GM23248 (cell line): ENCODE data around the gene IL31. TPM values are rescaled to one million over a fixed set of nuclear protein-coding genes. Genes with fewer than 3 reads are reported as not detected.

ENCODE experiments used
- DNase-seq: peaks from one replicate; pipeline ENCODE4 v3.0.0-alpha.2; 2015
- H2AFZ ChIP-seq: fragments of 200-600 bp; sonication (generic); 2 replicates; pipeline ENCODE4 v1.6.1; 2016; ENCODE audit warnings: antibody characterized with exemption
- H3F3A ChIP-seq: fragments of 200-600 bp; sonication (generic); 2 replicates; pipeline ENCODE4 v1.6.1; 2016; ENCODE audit warnings: mild to moderate bottlenecking, antibody characterized with exemption, mixed run types; ENCODE audit not compliant: insufficient read depth
- H3K27ac ChIP-seq: fragments of 200-600 bp; sonication (generic); 2 replicates; pipeline ENCODE4 v1.5.1; 2016; ENCODE audit warnings: mild to moderate bottlenecking
- H3K27me3 ChIP-seq: fragments of 200-600 bp; sonication (generic); replicated peaks from 2 replicates; pipeline ENCODE4 v1.6.1; 2016; ENCODE audit warnings: mild to moderate bottlenecking; ENCODE audit not compliant: insufficient read depth
- H3K36me3 ChIP-seq: fragments of 200-600 bp; sonication (generic); 2 replicates; pipeline ENCODE4 v1.6.1; 2016; ENCODE audit warnings: low read depth, mild to moderate bottlenecking
- H3K4me1 ChIP-seq: fragments of 200-600 bp; sonication (generic); 2 replicates; pipeline ENCODE4 v1.6.1; 2016; ENCODE audit warnings: mild to moderate bottlenecking; ENCODE audit not compliant: insufficient read depth
- H3K4me2 ChIP-seq: fragments of 200-600 bp; sonication (generic); one replicate; pipeline ENCODE4 v1.6.1; 2016; ENCODE audit warnings: mild to moderate bottlenecking; ENCODE audit not compliant: unreplicated experiment
- H3K4me3 ChIP-seq: fragments of 200-600 bp; sonication (generic); 2 replicates; pipeline ENCODE4 v1.5.1; 2016; ENCODE audit warnings: mild to moderate bottlenecking
- H3K79me2 ChIP-seq: fragments of 200-600 bp; sonication (generic); 2 replicates; pipeline ENCODE4 v1.6.1; 2016; ENCODE audit warnings: mild to moderate bottlenecking; ENCODE audit not compliant: insufficient read depth
- H3K9ac ChIP-seq: fragments of 200-600 bp; sonication (generic); 2 replicates; pipeline ENCODE4 v1.6.1; 2016; ENCODE audit warnings: mild to moderate bottlenecking
- H3K9me2 ChIP-seq: fragments of 200-600 bp; sonication (generic); 2 replicates; pipeline ENCODE4 v1.6.1; 2016; ENCODE audit warnings: mixed run types, mild to moderate bottlenecking, moderate library complexity; ENCODE audit not compliant: insufficient read depth
- H3K9me3 ChIP-seq: fragments of 200-600 bp; sonication (generic); one replicate; pipeline ENCODE4 v1.6.1; 2017; ENCODE audit warnings: low read depth
- H4K20me1 ChIP-seq: fragments of 200-600 bp; sonication (generic); 2 replicates; pipeline ENCODE4 v1.6.0; 2016; ENCODE audit not compliant: insufficient read depth
- EZH2 ChIP-seq: fragments of 200-600 bp; sonication (generic); IDR thresholded peaks from 2 replicates; pipeline ENCODE4 v1.6.1; 2018; ENCODE audit warnings: antibody characterized with exemption, mild to moderate bottlenecking; ENCODE audit not compliant: insufficient read depth, poor library complexity, severe bottlenecking
- EZH2phosphoT487 ChIP-seq: fragments of 200-600 bp; sonication (generic); IDR thresholded peaks from 2 replicates; pipeline ENCODE4 v1.6.1; 2018; ENCODE audit warnings: antibody characterized with exemption, moderate library complexity, mild to moderate bottlenecking, low read depth; ENCODE audit not compliant: insufficient read depth
- WGBS, 2 experiments: methylation state at CpG; one replicate each; pipeline ENCODE4 v1.1.6; 2015 to 2017; ENCODE audit warnings: low lambda C conversion rate in 2 of 2, low coverage in 1 of 2; ENCODE audit errors: missing lambda C conversion rate in 2 of 2; 5-methylcytosine and 5-hydroxymethylcytosine counted together
- in situ Hi-C: fragments of 300-500 bp; cut with MboI; formaldehyde crosslinking; loops from 2 replicates; pipeline ENCODE4 v1.15.0; 2020
- polyA plus RNA-seq: library from polyadenylated mRNA; unstranded; fragments of >200 nt; fragmentation: Nextera tagmentation; extraction: Ambion mirVana; gene quantifications from 2 replicates; pipeline ENCODE4 v1.2.1, GENCODE V29; 2016
- total RNA-seq: library from RNA; depleted of rRNA; stranded (reverse); fragments of >200 nt; shearing (Covaris generic); gene quantifications from 2 replicates; pipeline ENCODE4 v1.2.3, GENCODE V29; 2014

IL31 gene
- total and polyA plus RNA-seq, 2 experiments from 2014 or later = not detected

GRCh38 chr12:122142857-122143256 is 31.2 kb downstream of the IL31 start:
- no peaks in the 10 kb centered on the region for H3K79me2 ChIP-seq
- no peak overlapping the region for H2AFZ ChIP-seq
- H3K9me3 ChIP-seq = no peaks in the 10 kb centered on the region
- DNase-seq = no peak
- in situ Hi-C loops = no loop called here
- no peaks in the 10 kb centered on the region for H3K4me1 ChIP-seq
- H3K9ac ChIP-seq = no peak overlapping the region
- 60 to 63% methylated on average over 6 of the region's 6 CpGs for WGBS, 2 experiments
- H3K9me2 ChIP-seq = no peaks in the 10 kb centered on the region
- no peak overlapping the region for H3K4me3 ChIP-seq
- H3K36me3 ChIP-seq = no peaks in the 10 kb centered on the region
- no peaks in the 10 kb centered on the region for H3F3A ChIP-seq
- TF ChIP-seq EZH2 (no peak), EZH2phosphoT487 (no peak)
- H3K4me2 ChIP-seq = no peak overlapping the region
- no peak overlapping the region for H3K27ac ChIP-seq
- H3K27me3 ChIP-seq = no peaks in the 10 kb centered on the region
- no peaks in the 10 kb centered on the region for H4K20me1 ChIP-seq

GRCh38 chr12:122141911-122142725 is 31.9 kb downstream of the IL31 start:
- Histone ChIP-seq H3K4me3 (no peak overlapping the region), H3K4me1 (no peaks in the 10 kb centered on the region), H3F3A (no peaks in the 10 kb centered on the region), H3K27ac (no peak overlapping the region), H3K9me3 (no peaks in the 10 kb centered on the region), H3K79me2 (no peaks in the 10 kb centered on the region), H3K9me2 (no peaks in the 10 kb centered on the region), H2AFZ (no peak overlapping the region), H3K27me3 (no peaks in the 10 kb centered on the region), H4K20me1 (no peaks in the 10 kb centered on the region), H3K9ac (no peak overlapping the region), H3K4me2 (no peak overlapping the region), H3K36me3 (no peaks in the 10 kb centered on the region)
- no peak for DNase-seq
- TF ChIP-seq EZH2phosphoT487 (no peak), EZH2 (no peak)
- in situ Hi-C loops = no loop called here
- WGBS, 2 experiments = 84 to 86% methylated on average over 16 to 21 of the region's 21 CpGs

- Histone ChIP-seq H3K4me3 (no peak overlapping the region), H3K27me3 (no peaks in the 10 kb centered on the region), H3F3A (no peaks in the 10 kb centered on the region), H3K4me1 (no peaks in the 10 kb centered on the region), H3K36me3 (no peaks in the 10 kb centered on the region), H3K4me2 (no peak overlapping the region), H4K20me1 (no peaks in the 10 kb centered on the region), H3K9me2 (no peaks in the 10 kb centered on the region), H3K79me2 (no peaks in the 10 kb centered on the region), H3K27ac (no peak overlapping the region), H2AFZ (no peak overlapping the region), H3K9ac (no peak overlapping the region), H3K9me3 (no peaks in the 10 kb centered on the region)
- no peak for DNase-seq
- in situ Hi-C loops = no loop called here
- TF ChIP-seq EZH2 = no peak
- no peak for TF ChIP-seq EZH2phosphoT487
- WGBS, 2 experiments = 88 to 89% methylated on average over 19 of the region's 19 CpGs
Measured at GRCh38 chr12:122140467-122141257, 33.4 kb downstream of the IL31 start.

GRCh38 chr12:122139941-122140340 is 34.1 kb downstream of the IL31 start:
- no peak for TF ChIP-seq EZH2
- no peaks in the 10 kb centered on the region for H3F3A ChIP-seq
- 85% methylated on average over 8 of the region's 8 CpGs for WGBS, 2 experiments
- no peak overlapping the region for H3K27ac ChIP-seq
- no peaks in the 10 kb centered on the region for H3K4me1 ChIP-seq
- H3K9me3 ChIP-seq = no peaks in the 10 kb centered on the region
- no peaks in the 10 kb centered on the region for H3K9me2 ChIP-seq
- DNase-seq = no peak
- no peak overlapping the region for H3K4me2 ChIP-seq
- H4K20me1 ChIP-seq = no peaks in the 10 kb centered on the region
- no peaks in the 10 kb centered on the region for H3K36me3 ChIP-seq
- H3K27me3 ChIP-seq = no peaks in the 10 kb centered on the region
- no peak overlapping the region for H3K9ac ChIP-seq
- no peak overlapping the region for H2AFZ ChIP-seq
- no peak overlapping the region for H3K4me3 ChIP-seq
- in situ Hi-C loops = no loop called here
- no peaks in the 10 kb centered on the region for H3K79me2 ChIP-seq
